Measurements from ENCODE around the gene WNK1.

GRCh38 chr12:780750-781379, 28.5 kb downstream of the WNK1 start:
- TF ChIP-seq, protein P1, sequence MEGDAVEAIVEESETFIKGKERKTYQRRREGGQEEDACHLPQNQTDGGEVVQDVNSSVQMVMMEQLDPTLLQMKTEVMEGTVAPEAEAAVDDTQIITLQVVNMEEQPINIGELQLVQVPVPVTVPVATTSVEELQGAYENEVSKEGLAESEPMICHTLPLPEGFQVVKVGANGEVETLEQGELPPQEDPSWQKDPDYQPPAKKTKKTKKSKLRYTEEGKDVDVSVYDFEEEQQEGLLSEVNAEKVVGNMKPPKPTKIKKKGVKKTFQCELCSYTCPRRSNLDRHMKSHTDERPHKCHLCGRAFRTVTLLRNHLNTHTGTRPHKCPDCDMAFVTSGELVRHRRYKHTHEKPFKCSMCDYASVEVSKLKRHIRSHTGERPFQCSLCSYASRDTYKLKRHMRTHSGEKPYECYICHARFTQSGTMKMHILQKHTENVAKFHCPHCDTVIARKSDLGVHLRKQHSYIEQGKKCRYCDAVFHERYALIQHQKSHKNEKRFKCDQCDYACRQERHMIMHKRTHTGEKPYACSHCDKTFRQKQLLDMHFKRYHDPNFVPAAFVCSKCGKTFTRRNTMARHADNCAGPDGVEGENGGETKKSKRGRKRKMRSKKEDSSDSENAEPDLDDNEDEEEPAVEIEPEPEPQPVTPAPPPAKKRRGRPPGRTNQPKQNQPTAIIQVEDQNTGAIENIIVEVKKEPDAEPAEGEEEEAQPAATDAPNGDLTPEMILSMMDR (IDR thresholded peaks at IDR 0.05) = no peak
- no peak for TF ChIP-seq POLR2A (IDR thresholded peaks at IDR 0.05)
- no peak for TF ChIP-seq EP300 (IDR thresholded peaks at IDR 0.05)
